GM04503 (cell line): ENCODE results near the gene STARD3.

Source experiments
- DNase-seq: peaks from one replicate; pipeline ENCODE4 v3.0.0-alpha.2; 2012; ENCODE audit warnings: low read depth

Gene STARD3

GRCh38 chr17:39639043-39639442, 2.1 kb downstream of the STARD3 start:
- DNase-seq, result no peak

DNA sequence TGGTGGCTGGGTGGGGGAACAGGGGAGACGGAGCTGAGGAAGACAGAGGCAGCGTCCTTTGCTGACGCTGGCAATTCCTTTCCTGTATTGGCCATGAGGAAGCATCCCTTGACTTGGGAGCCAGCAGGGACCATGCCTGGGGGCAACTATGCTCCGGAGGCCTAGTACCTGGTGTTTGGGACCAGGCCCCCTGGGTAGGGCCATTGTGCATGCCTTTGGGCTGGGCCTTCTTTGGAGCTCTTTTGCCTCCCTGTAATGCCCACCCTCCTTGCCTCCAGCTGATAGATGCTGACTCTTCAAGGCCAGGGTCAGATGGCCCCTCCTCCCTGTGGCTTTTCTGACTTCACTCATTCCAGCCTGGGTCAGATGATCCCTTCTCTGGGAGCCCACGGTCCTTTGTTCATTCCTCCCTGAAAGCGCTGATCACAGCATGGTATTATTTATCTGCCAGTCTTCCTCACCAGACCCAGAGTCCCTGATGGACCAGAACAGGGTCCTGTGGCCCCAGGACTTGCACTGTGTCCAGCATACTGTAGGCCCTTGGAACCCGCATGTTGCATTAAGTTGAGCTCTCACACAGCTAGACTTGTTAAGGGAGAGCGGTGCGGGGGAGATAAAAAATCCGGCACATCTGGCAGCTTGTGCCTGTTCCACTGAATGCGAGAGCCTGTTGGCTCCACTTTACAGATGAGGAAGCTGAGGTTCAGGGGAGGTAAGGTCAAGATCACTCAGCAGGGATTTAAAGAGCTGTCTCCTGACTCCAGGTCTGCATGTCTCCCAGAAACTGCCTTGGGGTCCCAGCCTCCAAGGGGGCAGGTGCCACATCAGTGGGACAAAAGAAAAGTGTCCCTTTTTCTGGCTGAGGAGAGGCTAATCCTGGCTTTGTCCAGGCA, 2.9 kb downstream of the STARD3 start:
- no peak for DNase-seq

DNA sequence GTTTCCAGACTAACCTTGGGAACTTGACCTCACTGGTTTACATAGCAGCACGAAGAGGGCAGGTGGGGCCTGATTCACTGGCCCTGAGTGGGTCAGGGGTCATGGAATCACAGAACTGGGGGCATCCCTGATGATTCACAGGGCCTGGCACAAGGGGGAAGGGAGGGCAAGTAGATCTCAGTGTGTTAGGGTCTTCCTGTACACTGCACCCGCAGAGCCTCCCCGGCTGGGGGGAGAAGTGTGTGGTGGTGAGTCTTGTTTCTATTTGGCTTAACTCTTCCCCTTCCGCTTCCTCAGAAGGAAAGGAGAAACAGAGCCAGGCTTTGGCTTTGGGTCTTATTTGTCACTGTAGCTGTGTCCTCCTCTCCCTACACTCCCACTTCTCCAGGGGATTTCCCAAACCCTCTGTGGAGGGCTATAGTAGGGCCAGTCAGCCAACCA, 3.7 kb downstream of the STARD3 start:
- no peak for DNase-seq

DNA sequence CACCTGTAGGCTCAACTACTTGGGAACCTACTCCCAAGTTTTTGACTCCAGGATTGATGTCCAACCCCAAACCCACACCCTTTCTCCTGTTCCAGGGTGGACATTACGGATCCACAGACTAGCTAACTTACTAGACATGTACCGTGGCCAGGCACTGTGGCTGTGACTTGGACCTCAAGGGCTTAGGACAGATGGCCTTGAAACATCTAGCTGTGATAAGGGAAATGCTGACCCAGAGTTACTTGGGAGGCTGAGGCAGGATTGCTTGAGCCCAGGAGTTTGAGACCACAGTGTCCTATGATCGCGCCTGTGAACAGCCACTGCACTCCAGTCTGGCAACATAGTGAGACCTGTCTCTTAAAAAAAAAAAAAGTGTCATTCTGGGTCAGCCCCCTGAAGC, 4.2 kb downstream of the STARD3 start:
- no peak for DNase-seq

DNA sequence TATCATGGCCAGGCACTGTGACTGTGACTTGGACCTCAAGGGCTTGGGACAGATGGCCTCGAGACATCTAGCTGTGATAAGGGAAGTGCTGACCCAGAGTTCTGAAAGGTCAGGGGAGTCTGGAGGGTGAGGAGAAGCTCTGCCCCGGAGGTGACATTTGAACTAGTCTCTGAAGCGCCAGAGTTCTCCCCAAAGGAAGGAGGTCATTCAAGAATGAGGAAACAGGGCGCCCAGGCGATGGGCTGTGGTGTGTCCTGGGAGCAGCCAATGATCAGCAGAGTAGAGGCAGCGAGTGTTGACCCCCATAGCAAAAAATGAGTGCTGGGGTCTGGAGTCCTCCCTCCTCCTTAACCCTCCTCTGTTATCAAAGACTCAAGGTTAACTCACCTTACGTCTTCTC, 4.9 kb downstream of the STARD3 start:
- no peak for DNase-seq

- DNase-seq, result no peak
Measured at GRCh38 chr17:39642291-39643074, 5.5 kb downstream of the STARD3 start.

DNA sequence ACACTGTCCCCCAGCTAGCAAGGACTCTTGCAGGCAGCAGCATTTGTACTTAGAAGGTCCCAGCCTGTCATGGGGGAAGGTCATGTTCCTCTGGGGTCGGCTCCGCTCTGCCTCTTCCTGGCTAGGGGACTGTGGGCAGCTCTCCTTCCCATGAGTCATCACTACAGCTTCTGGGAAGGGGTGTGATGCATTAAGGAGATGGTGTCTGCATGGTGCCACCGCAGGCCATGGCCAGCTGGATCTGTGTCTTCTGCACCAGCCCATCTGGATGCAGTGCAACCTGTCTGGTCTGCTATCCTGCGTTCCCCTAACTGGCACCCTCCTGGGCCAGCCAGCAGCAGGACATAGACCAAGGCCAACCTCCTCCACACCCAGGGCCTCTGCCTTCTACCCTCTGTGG, 6.3 kb downstream of the STARD3 start:
- DNase-seq, result no peak

DNA sequence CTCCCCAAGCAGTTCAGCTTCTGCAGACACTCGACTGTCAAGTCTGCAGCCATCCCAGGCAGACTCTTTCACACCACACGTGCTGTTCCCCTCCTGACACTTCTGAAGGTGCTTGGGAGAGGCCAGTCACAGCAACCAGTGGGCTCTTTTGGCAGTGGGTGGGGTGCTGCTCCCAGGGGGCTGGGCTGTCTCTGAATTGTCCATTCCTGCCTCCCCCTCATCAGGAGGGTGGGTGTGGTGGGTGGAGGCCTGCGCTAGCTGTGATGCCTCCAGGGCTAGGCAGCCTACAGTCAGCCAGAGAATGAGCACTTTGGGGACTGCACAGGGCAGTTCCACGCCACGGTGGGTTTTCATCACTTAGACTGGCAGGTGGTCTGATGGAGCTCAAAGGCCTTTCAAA, 10.3 kb downstream of the STARD3 start:
- no peak for DNase-seq

DNA sequence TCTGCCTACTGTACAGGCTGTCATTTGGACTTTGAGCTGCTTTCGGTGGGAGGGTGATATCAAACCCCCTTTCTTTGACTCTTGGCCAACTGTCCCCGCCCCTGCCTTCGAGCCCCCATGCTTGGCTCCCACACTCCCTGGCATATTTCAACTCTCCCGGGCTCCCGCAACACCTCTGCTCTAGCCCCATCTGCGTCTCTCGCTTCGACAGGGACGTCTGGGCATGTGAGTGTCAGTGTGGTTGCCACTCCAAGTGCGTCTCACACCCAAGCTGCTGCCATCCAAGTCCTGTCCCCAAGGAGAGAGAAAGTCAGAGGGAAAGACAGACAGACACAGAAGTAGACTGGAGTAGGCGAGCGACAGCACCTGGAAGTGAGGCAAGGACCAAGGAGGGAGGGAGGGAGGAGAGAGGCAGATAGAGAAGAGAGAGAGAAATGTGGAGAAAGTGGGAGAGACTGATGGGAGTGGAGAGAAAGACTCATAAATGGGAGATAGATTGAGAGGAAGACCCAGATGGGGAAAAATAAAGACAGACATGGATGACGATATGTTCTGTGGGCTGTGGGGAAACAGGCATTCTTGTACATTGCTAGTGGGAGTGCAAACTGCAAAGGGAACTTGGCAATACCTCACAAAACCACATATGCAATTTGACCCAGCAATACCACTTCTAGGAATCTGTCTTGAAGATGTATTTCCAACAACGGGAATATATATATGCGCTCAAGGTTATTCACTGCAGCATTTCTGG, 11.8 kb downstream of the STARD3 start:
- no peak for DNase-seq

DNA sequence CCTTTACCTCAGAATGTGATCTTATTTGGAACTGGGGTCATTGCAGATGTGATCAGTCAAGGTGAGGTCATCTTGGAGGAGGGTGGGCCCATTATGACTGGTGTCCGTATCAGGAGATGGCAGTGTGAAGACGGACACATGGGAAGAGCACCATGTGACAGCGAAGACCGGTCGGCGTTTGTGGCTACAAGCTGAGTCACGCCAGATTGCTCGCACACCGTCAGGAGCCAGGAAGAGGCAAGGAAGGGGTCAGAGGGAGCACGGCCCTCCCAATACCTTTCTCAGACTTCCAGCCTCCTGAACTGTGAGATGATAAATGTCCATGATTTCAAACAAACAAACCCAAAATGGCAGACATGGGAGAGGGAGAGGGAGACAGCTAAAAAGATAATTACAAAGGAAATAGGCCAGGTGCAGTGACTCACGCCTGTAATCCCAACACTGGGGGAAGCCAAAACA, 13.2 kb downstream of the STARD3 start:
- no peak for DNase-seq

DNA sequence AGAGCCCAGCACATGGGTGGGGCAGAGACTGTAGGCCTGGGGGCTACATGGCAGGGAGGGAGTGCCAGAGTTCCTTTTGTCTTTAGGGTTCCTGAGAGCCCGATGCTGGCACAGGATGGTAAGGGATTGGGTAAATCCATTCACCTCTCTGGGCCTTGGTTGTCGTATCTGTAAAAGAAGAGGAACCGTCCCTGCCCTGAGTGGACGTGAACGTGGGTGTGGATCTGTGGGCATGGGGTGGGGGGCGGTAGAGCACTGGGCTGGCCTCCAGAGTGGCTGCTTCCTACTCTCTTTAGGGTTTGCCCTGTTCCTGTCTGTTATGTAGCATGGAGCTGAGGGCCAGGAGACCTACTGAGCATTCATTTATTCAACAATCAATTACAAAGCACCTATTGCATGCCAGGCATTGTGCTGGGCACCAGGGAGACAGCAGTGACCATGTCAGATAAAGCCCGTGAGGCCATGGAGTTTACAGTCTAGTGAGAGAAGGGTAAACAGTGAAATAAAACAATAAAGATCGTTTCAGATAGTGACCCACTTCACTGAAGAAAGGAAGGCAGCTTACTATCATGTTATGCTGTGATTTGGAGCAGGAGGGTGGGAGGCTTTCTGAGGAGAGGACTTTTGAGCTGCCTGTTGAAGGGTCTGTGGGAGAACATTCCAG, 15.1 kb downstream of the STARD3 start:
- DNase-seq, result no peak

GRCh38 chr17:39652587-39653315, 15.8 kb downstream of the STARD3 start:
- no peak for DNase-seq

GRCh38 chr17:39653316-39653661, 16.3 kb downstream of the STARD3 start:
- no peak for DNase-seq

- no peak for DNase-seq
Measured at GRCh38 chr17:39653662-39654331, 16.9 kb downstream of the STARD3 start.

DNA sequence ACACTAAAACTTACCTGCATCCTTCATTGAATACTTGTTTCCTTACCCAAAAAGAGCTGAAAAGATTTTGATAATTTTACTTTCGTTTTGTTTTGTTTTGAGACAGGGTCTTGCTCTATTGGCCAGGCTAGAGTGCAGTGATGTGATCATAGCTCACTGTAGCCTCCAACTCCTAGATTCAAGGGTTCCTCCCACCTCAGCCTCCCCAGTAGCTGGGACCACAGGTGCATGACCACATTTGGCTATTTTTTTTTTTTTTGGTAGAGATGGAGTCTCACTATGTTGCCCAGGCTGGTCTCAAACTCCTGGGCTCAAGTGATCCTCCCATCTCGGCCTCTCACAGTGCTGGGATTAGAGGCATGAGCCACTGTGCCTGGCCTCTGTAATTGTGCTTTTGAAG, 18.2 kb downstream of the STARD3 start:
- no peak for DNase-seq

DNA sequence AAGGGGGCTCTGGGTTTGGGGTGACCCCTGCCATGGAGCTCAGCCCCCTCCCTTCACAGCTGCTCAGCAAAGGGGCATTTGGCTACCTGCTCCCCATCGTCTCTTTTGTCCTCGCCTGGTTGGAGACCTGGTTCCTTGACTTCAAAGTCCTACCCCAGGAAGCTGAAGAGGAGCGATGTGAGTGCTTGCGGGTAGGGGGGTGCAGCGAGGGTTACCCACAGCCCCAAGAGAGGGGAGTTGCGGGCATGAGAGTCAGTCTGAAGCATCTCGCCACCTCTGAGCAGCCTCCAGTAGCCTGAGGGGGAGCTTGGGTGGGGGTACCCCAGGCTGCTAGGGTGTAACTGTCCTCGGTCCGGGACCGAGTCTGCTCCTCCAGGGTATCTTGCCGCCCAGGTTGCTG, 21.4 kb downstream of the STARD3 start:
- DNase-seq, result no peak

GRCh38 chr17:39658760-39659159, 21.8 kb downstream of the STARD3 start:
- no peak for DNase-seq

GRCh38 chr17:39659279-39660010, 22.5 kb downstream of the STARD3 start:
- DNase-seq, result no peak

DNA sequence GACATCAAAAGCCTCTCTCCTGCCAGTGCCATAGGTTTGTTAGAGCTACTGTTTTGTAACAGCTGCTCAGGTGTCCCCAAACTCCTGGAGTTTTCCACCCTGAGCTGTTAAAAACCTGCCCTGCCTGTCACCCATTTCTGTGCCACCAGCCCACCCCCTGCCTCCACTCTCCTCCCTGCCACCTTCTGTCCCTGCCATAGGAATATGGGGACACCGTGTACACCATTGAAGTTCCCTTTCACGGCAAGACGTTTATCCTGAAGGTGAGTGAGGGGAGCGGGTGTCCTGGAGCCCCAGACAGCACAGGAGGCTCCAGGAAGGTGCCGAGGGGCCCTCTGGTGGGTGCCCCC, 23.0 kb downstream of the STARD3 start:
- DNase-seq, result no peak
